GM12872 (cell line): ENCODE results near the gene DRD2.

Source experiments
- TF ChIP-seq, protein P1 (sequence below): IDR thresholded peaks from 3 replicates; pipeline ENCODE4 v1.5.1; 2011; ENCODE audit warnings: low read depth, mild to moderate bottlenecking, low read length, moderate library complexity; ENCODE audit not compliant: insufficient read depth

Gene DRD2

DNA sequence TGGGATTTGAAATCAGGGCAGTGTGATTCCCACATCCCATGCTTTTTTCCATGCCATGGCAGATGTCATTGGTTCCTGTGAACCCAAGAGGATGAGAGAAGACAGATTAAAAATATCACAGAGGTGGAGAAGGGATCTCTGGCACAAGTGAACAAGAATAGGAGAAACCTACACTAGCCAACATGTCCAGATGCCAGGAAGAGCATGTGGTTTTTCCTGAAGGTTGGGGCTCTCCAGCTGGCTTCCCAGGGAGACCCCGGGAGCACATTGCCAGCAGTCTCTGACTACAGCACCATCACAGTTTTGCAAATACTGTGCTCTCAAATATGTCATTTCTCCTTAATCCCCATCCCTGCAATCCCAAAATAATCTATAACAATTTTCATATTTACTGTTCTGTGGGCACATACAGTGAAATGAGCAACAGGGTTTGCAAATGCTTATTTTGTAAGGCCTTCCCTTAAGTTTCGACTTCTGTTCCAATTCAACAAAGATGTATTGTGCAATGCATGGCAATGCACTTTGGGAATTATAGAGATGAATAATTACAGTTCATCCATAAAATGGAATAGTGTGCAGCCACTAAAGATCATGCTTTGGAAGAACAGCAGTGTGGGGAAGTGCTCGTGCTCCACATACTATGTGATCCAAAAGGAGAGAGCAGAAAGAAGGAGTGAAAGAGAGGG is 82.8 kb downstream of the DRD2 start:
- TF ChIP-seq, protein P1, sequence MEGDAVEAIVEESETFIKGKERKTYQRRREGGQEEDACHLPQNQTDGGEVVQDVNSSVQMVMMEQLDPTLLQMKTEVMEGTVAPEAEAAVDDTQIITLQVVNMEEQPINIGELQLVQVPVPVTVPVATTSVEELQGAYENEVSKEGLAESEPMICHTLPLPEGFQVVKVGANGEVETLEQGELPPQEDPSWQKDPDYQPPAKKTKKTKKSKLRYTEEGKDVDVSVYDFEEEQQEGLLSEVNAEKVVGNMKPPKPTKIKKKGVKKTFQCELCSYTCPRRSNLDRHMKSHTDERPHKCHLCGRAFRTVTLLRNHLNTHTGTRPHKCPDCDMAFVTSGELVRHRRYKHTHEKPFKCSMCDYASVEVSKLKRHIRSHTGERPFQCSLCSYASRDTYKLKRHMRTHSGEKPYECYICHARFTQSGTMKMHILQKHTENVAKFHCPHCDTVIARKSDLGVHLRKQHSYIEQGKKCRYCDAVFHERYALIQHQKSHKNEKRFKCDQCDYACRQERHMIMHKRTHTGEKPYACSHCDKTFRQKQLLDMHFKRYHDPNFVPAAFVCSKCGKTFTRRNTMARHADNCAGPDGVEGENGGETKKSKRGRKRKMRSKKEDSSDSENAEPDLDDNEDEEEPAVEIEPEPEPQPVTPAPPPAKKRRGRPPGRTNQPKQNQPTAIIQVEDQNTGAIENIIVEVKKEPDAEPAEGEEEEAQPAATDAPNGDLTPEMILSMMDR: no peak

DNA sequence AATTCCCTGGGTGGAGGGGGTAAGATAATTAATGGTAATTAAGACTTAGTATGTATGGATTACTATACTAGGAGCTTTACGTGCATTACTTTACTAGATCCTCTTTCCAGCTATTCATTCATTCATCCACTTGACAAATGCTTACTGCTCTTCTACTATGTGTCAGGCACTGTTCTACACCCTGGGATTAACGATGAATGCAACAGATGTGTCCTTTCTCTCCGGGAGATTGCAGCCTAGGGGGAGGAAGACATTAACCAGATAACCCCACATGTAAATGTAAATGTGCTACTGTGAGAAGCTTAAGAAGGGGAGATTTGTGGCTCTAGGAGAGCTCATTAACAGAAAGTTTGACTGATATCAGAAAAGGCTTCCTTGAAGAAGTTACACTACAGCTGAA is 85.9 kb downstream of the DRD2 start:
- TF ChIP-seq, protein P1: no peak

DNA sequence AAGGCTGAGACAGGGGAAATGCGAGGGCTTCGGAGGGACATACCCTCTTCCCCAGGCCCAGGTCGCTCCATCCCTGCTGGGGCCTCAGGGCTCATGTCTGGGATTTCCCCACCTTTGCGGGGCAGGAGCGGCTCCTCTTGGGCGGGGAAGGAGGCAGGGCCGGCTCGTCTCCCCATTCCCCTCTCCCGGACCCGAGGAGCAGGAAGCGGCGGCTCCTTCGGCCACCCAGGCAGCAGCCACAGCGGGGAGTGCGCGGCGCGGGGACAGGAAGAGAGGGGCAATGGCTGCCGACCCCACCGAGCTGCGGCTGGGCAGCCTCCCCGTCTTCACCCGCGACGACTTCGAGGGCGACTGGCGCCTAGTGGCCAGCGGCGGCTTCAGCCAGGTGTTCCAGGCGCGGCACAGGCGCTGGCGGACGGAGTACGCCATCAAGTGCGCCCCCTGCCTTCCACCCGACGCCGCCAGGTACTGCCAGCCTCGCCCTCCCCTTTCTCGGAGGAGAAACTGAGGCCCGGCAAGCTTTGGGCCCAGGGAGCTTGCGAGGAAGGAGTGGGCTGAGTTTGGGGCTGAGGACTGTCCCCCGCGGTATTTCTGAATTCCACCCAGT is 87.5 kb downstream of the DRD2 start, which contains the start of gene ANKK1:
ANKK1 (plus strand) TSS at position 175 of the 607 bp plus-strand sequence; CDS start at position 281, 106 bp downstream.
- TF ChIP-seq, protein P1: no peak

GRCh38 chr11:113386866-113387265 is 88.3 kb downstream of the DRD2 start:
- TF ChIP-seq, protein P1: no peak

DNA sequence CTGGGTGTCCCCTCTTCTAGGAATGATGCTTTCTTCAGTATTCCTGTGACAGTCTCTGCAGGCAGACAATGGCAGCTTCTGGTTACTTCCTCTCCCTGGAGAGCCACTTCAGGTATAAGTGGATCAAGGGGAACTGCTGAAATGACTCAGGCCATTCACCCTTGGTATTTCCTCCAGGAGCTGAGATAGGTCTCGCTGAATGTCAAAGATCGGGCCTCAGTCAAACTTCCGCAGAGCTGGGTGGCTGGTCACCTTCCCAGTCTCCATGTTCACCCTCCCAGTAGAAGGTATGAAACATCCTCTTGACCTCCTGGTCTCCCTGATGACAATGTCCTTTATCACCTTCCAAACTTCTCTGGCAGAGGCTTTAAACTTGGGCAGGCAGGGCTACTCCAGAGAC is 89.4 kb downstream of the DRD2 start:
- TF ChIP-seq, protein P1: no peak

DNA sequence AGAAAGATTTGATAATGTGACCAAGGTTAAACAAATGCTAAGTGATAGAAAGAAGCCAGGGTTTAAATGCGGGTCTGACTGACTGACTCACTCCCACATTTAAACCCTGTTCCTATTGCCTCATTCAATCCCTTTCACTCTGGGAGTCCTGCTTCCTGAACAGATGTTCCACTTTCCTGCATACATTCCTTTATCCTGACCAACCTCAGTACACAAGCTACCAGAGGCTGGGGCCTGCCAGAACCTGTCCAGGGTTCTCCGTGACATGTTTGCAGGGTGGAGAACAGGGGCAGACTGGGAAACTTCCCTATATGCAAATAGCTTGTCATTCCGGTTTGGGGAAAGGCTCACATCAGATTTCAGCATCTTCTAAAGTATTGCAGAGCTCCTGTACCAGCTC is 90.6 kb downstream of the DRD2 start:
- TF ChIP-seq, protein P1: no peak

- TF ChIP-seq, protein P1: no peak
Observed at GRCh38 chr11:113382121-113382520, 93.1 kb downstream of the DRD2 start.
